ENCODE measurements around the gene FOSL1.

FOSL1 gene

GRCh38 chr11:65861533-65862183 is 38.5 kb downstream of the FOSL1 start:
- DNase-seq = no peak

GRCh38 chr11:65861165-65861505 is 39.1 kb downstream of the FOSL1 start:
- DNase-seq = no peak

- DNase-seq = peak; percentile 91
These were observed 39.7 kb downstream of the FOSL1 start, which contains the start of gene MUS81 for GRCh38 chr11:65860278-65861164. Gene MUS81, plus strand, starts transcription at chr11:65860433. Its CDS starts 321 bp downstream, at chr11:65860754.

GRCh38 chr11:65859812-65860277 is 40.3 kb downstream of the FOSL1 start:
- DNase-seq = no peak

GRCh38 chr11:65859095-65859811 is 40.9 kb downstream of the FOSL1 start:
- DNase-seq = peak; percentile 99

GRCh38 chr11:65858681-65859087 is 41.5 kb downstream of the FOSL1 start:
- no peak for DNase-seq

GRCh38 chr11:65857853-65858680 is 42.1 kb downstream of the FOSL1 start, which contains the start of gene CFL1:
Gene CFL1, minus strand, starts transcription at chr11:65858180. Its CDS starts 81 bp downstream, at chr11:65858099.
- peak; percentile 97 for DNase-seq

GRCh38 chr11:65857500-65857852 is 42.7 kb downstream of the FOSL1 start:
- DNase-seq = no peak

- peak; percentile 83 for DNase-seq
These were observed 43.3 kb downstream of the FOSL1 start for GRCh38 chr11:65856689-65857499.

GRCh38 chr11:65855927-65856363 is 44.2 kb downstream of the FOSL1 start:
- DNase-seq = no peak

GRCh38 chr11:65854852-65855837 is 45.0 kb downstream of the FOSL1 start:
- no peak for DNase-seq

- DNase-seq = no peak
These were observed 46.0 kb downstream of the FOSL1 start for GRCh38 chr11:65854161-65854592.

GRCh38 chr11:65853246-65853979 is 46.8 kb downstream of the FOSL1 start:
- DNase-seq = no peak

- DNase-seq = no peak
These were observed 47.5 kb downstream of the FOSL1 start for GRCh38 chr11:65852508-65853245.

- DNase-seq = no peak
These were observed 48.2 kb downstream of the FOSL1 start for GRCh38 chr11:65851811-65852507.

GRCh38 chr11:65851083-65851579 is 49.1 kb downstream of the FOSL1 start:
- DNase-seq = no peak

GRCh38 chr11:65850217-65851082 is 49.7 kb downstream of the FOSL1 start:
- no peak for DNase-seq
